ENCODE results near the gene SHISAL2A. TPM values are rescaled to one million over a fixed set of nuclear protein-coding genes. Genes with fewer than 3 reads are reported as not detected.

The SHISAL2A gene
- total RNA-seq, 2 experiments from 2014 or later: 10.8 to 11.4 TPM

GRCh38 chr1:52628614-52629324, 4.2 kb upstream of the SHISAL2A start:
- peaks cover 22% of the 10 kb centered on the region for H3K4me1 Mint-ChIP-seq
- H3K27ac Mint-ChIP-seq: no peak overlapping the region
- H3K9me3 Mint-ChIP-seq: no peaks in the 10 kb centered on the region
- POLR2A ChIA-PET: interaction anchor here (1.5 to 1.7 kb wide), 2 partner anchors 23 to 76 kb away, joined by 3 to 4 read pairs; partner anchors contain the start of gene TUT4
- peaks cover 8% of the 10 kb centered on the region for H3K36me3 Mint-ChIP-seq (ENCODE audit: low read depth)
- no peak overlapping the region for H3K4me3 Mint-ChIP-seq
- CTCF ChIA-PET: interaction anchor here (1.4 kb wide), 1 partner anchor 75 kb away, joined by 3 read pairs; no protein-coding TSS in a partner anchor
- DNase-seq: no peak
- H3K27me3 Mint-ChIP-seq: peaks cover 6% of the 10 kb centered on the region

DNA sequence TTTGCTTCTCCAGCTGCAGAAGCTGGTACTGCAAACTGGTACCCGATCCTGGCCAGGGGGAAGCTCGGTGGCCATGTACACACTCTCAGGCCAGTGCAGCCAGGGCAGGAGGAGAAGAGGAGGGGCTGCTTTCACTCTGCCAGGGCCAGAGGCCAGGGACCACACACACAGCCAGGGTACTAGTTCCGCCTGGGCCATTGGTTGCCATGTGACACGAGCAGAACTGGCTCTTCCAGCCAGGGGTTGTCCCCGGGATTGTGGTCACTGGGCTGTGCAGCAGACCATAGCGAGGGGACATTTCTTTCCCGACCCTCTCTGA, 3.7 kb upstream of the SHISAL2A start:
- no peak for DNase-seq
- no peaks in the 10 kb centered on the region for H3K9me3 Mint-ChIP-seq
- peaks cover 27% of the 10 kb centered on the region for H3K4me1 Mint-ChIP-seq
- H3K4me3 Mint-ChIP-seq: no peak overlapping the region
- H3K27me3 Mint-ChIP-seq: peaks cover 10% of the 10 kb centered on the region
- POLR2A ChIA-PET: no interaction called here
- H3K27ac Mint-ChIP-seq: no peak overlapping the region
- H3K36me3 Mint-ChIP-seq (ENCODE audit: low read depth): peaks cover 13% of the 10 kb centered on the region
- CTCF ChIA-PET: no interaction called here

GRCh38 chr1:52629667-52630066, 3.3 kb upstream of the SHISAL2A start:
- DNase-seq: no peak
- CTCF ChIA-PET: no interaction called here
- Mint-ChIP-seq H3K36me3 (ENCODE audit: low read depth) (peaks cover 17% of the 10 kb centered on the region), H3K27ac (no peak overlapping the region), H3K4me1 (peaks cover 31% of the 10 kb centered on the region), H3K9me3 (peaks cover 2% of the 10 kb centered on the region), H3K27me3 (peaks cover 10% of the 10 kb centered on the region), H3K4me3 (no peak overlapping the region)
- POLR2A ChIA-PET: no interaction called here

DNA sequence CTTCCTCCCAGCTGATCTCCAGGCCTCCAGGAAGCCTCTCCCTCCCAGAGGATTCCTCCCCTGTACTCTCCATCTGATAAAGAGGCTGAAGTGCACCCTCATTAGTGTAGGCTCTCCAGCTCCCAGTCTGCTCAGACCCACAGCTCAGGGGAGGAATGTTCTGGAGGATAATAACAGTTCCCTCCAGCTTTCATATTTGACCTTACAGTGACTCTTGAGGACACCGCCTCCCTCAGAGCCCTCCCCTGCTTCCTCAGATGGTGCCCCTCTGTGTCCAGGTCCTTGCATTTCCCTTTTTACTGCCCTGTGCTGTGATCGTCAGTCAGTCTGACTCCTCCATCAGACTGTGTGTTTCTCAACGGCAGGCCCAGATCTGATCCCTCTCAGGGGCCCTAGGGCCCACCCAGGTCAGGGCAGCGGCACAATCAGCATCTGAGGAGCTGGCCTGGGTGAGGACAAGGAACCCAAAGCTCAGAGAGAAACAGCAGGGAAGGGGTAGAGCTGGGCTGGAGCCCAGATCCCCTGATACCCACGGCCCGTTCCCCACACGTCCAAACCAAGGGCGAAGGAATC, 1.1 kb upstream of the SHISAL2A start:
- DNase-seq: no peak
- POLR2A ChIA-PET: interaction anchor here (0.8 to 3.6 kb wide), 11 partner anchors 27 to 266 kb away, joined by 3 to 23 read pairs (median 8); partner anchors contain the start of genes CC2D1B, GPX7, ORC1 and PRPF38A
- peaks cover 8% of the 10 kb centered on the region for H3K9me3 Mint-ChIP-seq
- CTCF ChIA-PET: interaction anchor here (1.9 kb wide), 1 partner anchor 54 kb away, joined by 6 read pairs; no protein-coding TSS in a partner anchor
- H3K27me3 Mint-ChIP-seq: peaks cover 10% of the 10 kb centered on the region
- peaks cover 50% of the 10 kb centered on the region for H3K4me1 Mint-ChIP-seq
- H3K27ac Mint-ChIP-seq: peak overlapping the region; percentile 79
- peak overlapping the region; percentile 77 for H3K4me3 Mint-ChIP-seq
- peaks cover 20% of the 10 kb centered on the region for H3K36me3 Mint-ChIP-seq (ENCODE audit: low read depth)

DNA sequence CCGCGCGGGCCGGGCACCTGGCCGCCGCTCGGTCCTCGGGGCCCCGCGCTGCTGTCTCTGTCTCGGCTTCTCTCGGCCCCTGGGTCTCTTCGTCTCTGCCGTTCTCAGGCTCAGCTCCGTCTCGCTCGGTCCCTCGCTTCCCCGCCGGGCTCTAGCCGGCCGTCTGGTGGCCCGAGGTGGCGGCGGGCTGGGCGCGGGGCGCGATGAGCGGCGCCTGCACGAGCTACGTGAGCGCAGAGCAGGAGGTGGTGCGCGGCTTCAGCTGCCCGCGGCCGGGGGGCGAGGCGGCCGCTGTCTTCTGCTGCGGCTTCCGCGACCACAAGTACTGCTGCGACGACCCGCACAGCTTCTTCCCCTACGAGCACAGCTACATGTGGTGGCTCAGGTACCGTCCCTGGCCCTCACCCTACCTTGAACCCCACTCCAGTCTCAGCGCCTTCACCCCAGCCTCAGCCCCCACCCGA, 355 bp downstream of the SHISAL2A start:
- peaks cover 10% of the 10 kb centered on the region for H3K27me3 Mint-ChIP-seq
- H3K4me1 Mint-ChIP-seq: peaks cover 64% of the 10 kb centered on the region
- peak overlapping the region; percentile 84 for H3K4me3 Mint-ChIP-seq

GRCh38 chr1:52634111-52634510, 1.1 kb downstream of the SHISAL2A start:
- H3K4me1 Mint-ChIP-seq: peaks cover 71% of the 10 kb centered on the region
- peaks cover 10% of the 10 kb centered on the region for H3K27me3 Mint-ChIP-seq
- peaks cover 10% of the 10 kb centered on the region for H3K9me3 Mint-ChIP-seq
- peaks cover 32% of the 10 kb centered on the region for H3K36me3 Mint-ChIP-seq (ENCODE audit: low read depth)
- peak overlapping the region; percentile 80 for H3K27ac Mint-ChIP-seq
- CTCF ChIA-PET: interaction anchor here (1.2 to 1.5 kb wide), 2 partner anchors 13 to 229 kb away, joined by 3 to 6 read pairs; partner anchors contain the start of genes ORC1 and PRPF38A
- no peak for DNase-seq
- POLR2A ChIA-PET: interaction anchor here (0.9 to 3.6 kb wide), 11 partner anchors 8 to 268 kb away, joined by 3 to 23 read pairs (median 9); partner anchors contain the start of genes CC2D1B, ORC1 and PRPF38A
- H3K4me3 Mint-ChIP-seq: peak overlapping the region; percentile 84

More for the DNA sequence above, 355 bp downstream of the SHISAL2A start:
- DNase-seq: peak; percentile 35
- Mint-ChIP-seq H3K36me3 (ENCODE audit: low read depth) (peaks cover 28% of the 10 kb centered on the region), H3K27ac (peak overlapping the region; percentile 80), H3K9me3 (peaks cover 8% of the 10 kb centered on the region)
- CTCF ChIA-PET: interaction anchor here (0.7 to 1.9 kb wide), 4 partner anchors 13 to 266 kb away, joined by 3 to 6 read pairs (median 6); partner anchors contain the start of genes ORC1 and PRPF38A
- POLR2A ChIA-PET: interaction anchor here (0.9 to 3.6 kb wide), 14 partner anchors 8 to 288 kb away, joined by 3 to 23 read pairs (median 8); partner anchors contain the start of genes CC2D1B, ECHDC2, ORC1 and PRPF38A

- Mint-ChIP-seq H3K27me3 (peaks cover 10% of the 10 kb centered on the region), H3K36me3 (ENCODE audit: low read depth) (peaks cover 35% of the 10 kb centered on the region), H3K4me3 (peak overlapping the region; percentile 14), H3K9me3 (peaks cover 10% of the 10 kb centered on the region), H3K4me1 (peaks cover 73% of the 10 kb centered on the region), H3K27ac (peak overlapping the region; percentile 80)
- ChIA-PET CTCF (interaction anchor here (0.6 to 1.7 kb wide), 3 partner anchors 41 to 51 kb away, joined by 3 to 5 read pairs (median 4); no protein-coding TSS in a partner anchor), POLR2A (interaction anchor here (0.9 to 4.6 kb wide), 8 partner anchors 18 to 231 kb away, joined by 3 to 28 read pairs (median 3); partner anchors contain the start of genes ORC1 and PRPF38A)
- DNase-seq: no peak
Observed at GRCh38 chr1:52635321-52636089, 2.5 kb downstream of the SHISAL2A start.

DNA sequence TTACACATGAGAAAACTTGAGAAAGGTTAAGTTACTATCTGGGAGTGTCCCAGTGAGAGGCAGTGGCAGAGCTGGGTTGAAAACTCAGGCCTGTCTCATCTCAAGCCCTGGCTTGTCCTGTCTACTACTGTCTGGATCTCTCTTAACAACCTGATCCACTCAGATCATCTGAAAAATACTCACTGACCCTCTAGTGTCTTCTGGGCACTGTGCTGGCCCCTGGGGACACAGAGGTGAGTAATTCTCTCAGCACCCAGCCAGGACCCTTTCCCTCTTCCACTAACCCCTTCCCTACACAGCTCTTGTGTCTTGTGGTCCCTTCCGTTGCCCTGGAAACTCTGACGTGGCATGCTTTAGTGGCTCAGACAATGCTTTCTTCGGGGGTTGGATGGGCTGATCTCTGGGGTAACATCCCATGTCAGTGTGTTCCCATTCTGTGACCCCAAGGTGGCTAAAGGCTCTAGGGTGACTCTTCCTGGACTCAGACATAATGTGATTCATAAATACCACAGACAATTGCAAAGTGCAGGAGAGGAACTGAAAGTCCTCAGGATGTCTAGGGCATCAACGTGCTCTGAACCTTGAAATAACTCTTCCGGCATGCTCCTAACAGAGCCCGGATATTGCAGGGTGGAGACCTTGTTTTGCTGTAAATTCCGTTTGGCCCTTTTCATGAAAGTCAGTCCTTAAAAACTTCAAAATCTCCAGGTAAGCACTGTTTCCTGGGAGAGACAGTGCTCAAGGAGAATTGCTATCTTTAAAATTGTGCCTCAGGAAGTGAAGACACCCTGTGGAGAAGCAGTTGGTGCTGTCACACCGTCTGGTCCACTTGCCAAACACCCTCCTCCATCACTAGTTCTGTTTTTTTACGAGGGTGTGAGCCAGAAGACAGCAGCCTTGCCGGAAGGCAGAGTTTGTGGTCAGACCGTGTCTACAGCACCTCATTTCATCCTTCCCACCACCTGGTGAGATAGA, 4.0 kb downstream of the SHISAL2A start:
- CTCF ChIA-PET: interaction anchor here (0.8 to 1.7 kb wide), 2 partner anchors 50 to 62 kb away, joined by 3 to 5 read pairs; no protein-coding TSS in a partner anchor
- POLR2A ChIA-PET: interaction anchor here (0.6 to 4.6 kb wide), 10 partner anchors 12 to 596 kb away, joined by 3 to 28 read pairs (median 10); partner anchors contain the start of genes ORC1, PRPF38A and TUT4
- H3K4me1 Mint-ChIP-seq: peaks cover 70% of the 10 kb centered on the region

DNA sequence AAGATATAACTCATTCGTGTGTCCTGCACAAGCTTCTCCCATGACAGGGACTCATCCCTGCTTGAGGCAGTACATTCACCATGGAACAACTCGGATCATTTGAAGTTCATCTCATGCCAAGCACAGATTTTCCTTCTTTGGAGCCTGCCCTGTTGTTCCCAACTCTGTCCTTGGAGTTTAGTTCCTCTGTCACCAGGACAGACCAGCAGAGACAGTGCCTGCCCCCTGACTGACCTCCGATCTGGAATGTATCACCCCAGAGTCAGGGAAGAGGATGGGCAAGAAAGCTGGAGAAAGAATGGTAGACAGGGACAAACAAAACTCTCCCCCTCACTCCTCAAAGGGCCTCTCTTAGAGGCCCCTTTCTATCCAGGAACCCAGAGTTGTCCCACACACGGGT, 5.0 kb downstream of the SHISAL2A start:
- ChIA-PET CTCF (interaction anchor here (0.6 to 1.1 kb wide), 3 partner anchors 10 to 234 kb away, joined by 3 to 4 read pairs (median 3); partner anchors contain the start of genes ORC1 and PRPF38A), POLR2A (interaction anchor here (0.6 to 4.6 kb wide), 11 partner anchors 11 to 597 kb away, joined by 3 to 28 read pairs (median 9); partner anchors contain the start of genes ORC1, PRPF38A and TUT4)
- Mint-ChIP-seq H3K4me1 (peaks cover 64% of the 10 kb centered on the region), H3K36me3 (ENCODE audit: low read depth) (peaks cover 36% of the 10 kb centered on the region), H3K27me3 (peaks cover 8% of the 10 kb centered on the region), H3K9me3 (peaks cover 10% of the 10 kb centered on the region), H3K4me3 (peak overlapping the region; percentile 59), H3K27ac (peak overlapping the region; percentile 98)
- DNase-seq: no peak

More for the DNA sequence above, 4.0 kb downstream of the SHISAL2A start:
- H3K27ac Mint-ChIP-seq: peak overlapping the region; percentile 98
- DNase-seq: peak; percentile 78
- peaks cover 35% of the 10 kb centered on the region for H3K36me3 Mint-ChIP-seq (ENCODE audit: low read depth)
- H3K27me3 Mint-ChIP-seq: peaks cover 10% of the 10 kb centered on the region
- H3K4me3 Mint-ChIP-seq: peak overlapping the region; percentile 59
- peaks cover 10% of the 10 kb centered on the region for H3K9me3 Mint-ChIP-seq

GRCh38 chr1:52640697-52641096, 7.7 kb downstream of the SHISAL2A start:
- ChIA-PET POLR2A (interaction anchor here (0.6 to 1.2 kb wide), 3 partner anchors 19 to 237 kb away, joined by 3 to 5 read pairs (median 3); no protein-coding TSS in a partner anchor), CTCF (interaction anchor here (1.6 kb wide), 1 partner anchor 45 kb away, joined by 3 read pairs; no protein-coding TSS in a partner anchor)
- Mint-ChIP-seq H3K27me3 (no peaks in the 10 kb centered on the region), H3K4me1 (peaks cover 43% of the 10 kb centered on the region), H3K9me3 (peaks cover 2% of the 10 kb centered on the region), H3K4me3 (no peak overlapping the region), H3K36me3 (ENCODE audit: low read depth) (peaks cover 23% of the 10 kb centered on the region), H3K27ac (no peak overlapping the region)
- no peak for DNase-seq

- Mint-ChIP-seq H3K27ac (no peak overlapping the region), H3K9me3 (peaks cover 2% of the 10 kb centered on the region), H3K4me1 (peaks cover 40% of the 10 kb centered on the region), H3K36me3 (ENCODE audit: low read depth) (peaks cover 23% of the 10 kb centered on the region), H3K27me3 (no peaks in the 10 kb centered on the region), H3K4me3 (no peak overlapping the region)
- CTCF ChIA-PET: interaction anchor here (0.8 kb wide), 1 partner anchor 160 kb away, joined by 3 read pairs; no protein-coding TSS in a partner anchor
- no peak for DNase-seq
- POLR2A ChIA-PET: interaction anchor here (0.6 to 1.3 kb wide), 4 partner anchors 8 to 238 kb away, joined by 3 to 9 read pairs (median 4); partner anchors contain the start of gene SHISAL2A
Observed at GRCh38 chr1:52641307-52641706, 8.3 kb downstream of the SHISAL2A start.
